Stimulated activated CD8-positive, alpha-beta memory T cell treated with anti-CD3 and anti-CD28 coated beads, Interleukin-15, amount 100 ng/mL, for 1 hour (primary cell): Measurements from ENCODE around the gene NAA60.
"Not testable (repeated sequence)": the region's sequence is repeated elsewhere in the genome, so short reads cannot be mapped to it uniquely, and the experiment has no call there.

Experiments used
- DNase-seq: peaks from one replicate; pipeline ENCODE4 v3.0.0-alpha.2; 2020; ENCODE audit warnings: low read depth

The NAA60 gene

DNA sequence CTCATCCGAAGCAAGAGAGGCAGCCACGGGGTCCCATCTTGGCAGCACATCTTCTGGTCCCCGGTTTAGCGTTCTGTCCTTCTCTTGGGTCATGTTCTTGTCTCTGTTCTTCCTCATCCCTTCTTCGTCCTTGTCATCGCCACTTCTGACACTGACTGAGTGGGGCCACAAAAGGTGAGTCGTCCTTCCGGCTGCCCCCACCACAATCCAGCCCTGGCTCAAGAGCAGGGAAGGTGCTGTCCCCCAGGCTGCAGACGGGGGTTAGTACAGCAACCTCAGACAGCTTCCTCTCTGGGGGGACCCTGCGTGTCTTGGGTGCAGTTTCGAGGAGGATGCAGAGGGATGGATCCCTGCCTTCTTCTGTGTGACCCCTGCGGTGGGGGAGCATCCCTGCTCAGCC lies 21.8 kb downstream of the NAA60 start:
- DNase-seq, result no peak

DNA sequence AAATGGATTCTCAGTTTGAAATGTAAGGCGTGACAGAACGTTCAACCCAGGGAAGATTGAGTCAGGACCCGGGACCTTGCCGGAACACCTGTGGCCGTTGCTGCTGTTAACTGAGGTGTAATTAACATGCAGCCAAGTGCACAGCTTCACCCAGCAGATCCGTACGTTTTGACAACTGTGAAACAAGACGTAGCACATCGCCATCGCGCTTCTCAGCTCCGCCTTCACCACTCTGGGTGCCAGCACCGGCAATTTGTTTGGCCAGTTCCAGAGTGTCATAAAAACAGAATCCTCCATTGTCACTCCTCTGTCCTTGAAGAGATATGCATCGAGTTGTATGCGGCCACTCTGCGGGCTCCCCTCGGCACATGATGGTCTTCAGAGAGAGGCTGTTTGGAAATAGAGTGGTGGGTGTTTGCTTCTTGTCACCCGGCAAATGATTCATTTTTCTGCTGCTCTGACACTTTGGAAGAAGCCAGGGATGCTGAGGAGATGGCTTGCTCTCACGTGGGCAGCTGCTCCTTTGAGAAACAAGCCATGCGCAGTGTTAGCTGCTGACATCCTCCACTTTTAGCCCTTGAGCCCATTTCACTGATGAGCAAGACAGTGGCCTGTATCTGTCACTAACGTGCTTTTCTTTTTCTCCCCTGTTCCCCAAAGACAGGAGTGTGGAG lies 22.6 kb downstream of the NAA60 start:
- DNase-seq, result no peak

DNA sequence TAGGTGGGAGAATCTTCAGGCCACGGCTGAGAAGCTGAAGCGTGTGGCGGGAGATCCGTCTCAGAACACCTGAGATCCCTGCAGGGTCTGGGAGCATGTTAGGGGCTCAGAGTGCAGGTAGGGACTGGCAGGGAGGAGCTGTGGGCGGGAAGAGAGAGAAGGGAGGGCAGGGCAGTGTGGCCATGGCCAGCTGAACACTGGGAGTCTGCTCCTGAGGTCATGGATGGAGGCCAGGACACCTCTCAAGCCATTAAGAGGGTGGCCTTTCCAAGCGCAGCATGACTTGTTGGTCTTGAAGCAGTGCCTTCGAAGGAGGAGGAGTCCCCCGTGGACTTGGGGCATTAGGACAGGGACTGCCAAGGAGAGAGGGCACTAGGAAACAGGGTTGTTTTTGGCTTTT lies 23.7 kb downstream of the NAA60 start:
- DNase-seq, result no peak

DNA sequence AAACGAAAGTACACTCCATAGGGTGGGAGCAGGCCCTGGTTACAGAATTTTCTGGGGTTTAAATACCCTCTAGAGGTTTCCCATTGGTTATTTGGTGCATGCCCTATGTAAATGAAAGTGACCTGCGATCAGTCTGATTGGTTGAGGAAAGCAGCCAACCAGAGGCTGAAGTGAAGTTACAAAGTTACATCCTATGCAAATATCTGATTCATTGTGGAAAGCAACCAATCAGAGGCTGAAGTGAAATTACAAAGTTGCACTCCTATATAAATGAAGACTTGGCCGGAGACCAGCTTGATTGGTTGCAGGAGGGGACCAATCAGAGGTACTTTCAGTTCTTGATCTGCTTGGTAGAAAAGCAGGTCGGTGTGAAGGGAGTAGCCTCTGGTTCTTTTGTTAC lies 24.4 kb downstream of the NAA60 start:
- no peak for DNase-seq

DNA sequence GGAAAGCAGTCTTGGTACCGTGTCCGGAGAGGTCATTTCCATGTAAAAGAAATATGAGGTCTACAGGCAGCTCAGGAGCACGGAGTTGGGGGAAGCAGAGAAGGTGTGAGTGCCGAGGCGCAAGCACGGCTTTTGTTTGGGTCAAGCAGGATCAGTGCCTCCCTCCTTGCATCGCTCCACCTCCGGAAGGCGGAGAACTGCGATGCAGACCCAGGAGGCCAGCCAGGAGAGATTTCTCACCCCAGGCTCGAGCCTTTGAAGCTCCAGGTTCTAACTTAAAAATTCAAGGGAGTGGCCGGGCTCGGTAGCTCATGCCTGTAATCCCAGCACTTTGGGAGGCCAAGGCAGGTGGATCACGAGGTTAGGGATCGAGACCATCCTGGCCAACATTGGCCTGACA lies 25.0 kb downstream of the NAA60 start:
- no peak for DNase-seq

DNA sequence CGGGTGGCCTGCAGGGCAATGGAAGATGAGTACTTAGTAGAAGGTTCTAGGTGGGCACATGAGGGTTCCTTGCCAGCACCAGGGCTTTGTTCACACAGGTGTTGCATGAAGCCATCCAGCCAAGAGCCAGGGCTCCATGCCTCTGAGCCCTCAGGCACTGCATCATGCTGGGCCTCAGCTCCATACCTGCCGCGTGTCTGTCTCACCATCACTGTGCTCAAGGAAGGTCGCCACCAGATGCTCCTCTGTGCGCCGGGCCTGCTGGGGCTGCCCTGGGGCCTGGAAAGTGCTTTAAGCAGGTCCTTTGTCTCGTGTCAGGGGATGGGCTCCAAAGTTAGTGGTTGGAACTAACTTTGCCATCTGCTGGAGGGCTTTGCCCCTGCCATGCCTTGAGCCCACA lies 26.3 kb downstream of the NAA60 start:
- DNase-seq, result no peak

DNA sequence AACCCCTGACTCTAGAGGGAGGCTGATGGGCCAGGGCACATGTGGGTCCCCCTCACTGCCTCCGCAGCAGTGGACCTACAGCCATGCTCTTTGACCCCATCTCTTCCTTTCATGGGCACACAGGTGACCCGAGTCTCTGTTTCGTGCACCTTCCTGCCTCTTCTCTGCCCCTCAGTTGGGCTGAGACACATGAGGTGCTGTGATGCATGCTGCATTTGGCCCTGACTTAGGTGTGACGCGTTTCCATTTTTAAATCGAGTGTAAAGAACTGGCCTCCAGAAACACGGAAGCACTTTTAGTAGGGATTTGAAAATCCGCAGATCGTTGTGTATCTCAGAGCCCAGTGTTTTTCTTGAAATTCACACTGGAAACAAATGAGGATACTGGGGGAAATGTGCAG lies 27.2 kb downstream of the NAA60 start:
- DNase-seq, result no peak

DNA sequence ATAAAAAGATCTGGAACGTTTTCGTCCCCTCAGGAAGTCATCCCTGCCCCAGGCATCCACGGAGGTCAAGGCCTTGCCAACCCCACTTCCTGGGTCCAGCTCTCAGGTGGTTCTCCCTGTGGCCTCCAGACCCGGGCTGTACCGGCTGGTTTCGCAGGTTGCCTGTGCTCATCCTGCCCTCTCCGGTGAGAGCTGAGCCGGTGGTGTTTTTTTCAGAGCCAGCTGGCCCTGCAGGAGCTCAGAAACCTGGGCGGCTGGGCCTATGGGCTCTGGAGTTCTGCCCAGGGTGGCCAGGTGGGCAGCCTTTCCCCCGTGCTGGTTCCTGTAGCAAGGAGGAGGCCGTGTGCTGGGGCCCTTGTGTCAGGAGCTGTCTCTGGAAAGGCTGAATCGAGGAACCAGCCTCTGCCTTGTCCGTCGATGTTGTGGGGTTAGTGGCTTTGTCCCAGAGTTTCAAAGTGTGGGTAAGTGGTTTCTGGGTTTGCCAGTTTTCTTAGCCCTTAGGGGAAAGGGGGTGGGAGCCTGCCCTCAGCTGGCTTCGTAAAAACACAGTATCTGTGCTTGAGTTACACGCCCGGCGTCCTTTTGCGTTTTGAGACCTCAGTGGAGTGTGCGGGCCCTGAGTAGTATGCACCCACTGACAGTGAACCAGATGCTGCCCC lies 28.2 kb downstream of the NAA60 start:
- DNase-seq, result no peak

DNA sequence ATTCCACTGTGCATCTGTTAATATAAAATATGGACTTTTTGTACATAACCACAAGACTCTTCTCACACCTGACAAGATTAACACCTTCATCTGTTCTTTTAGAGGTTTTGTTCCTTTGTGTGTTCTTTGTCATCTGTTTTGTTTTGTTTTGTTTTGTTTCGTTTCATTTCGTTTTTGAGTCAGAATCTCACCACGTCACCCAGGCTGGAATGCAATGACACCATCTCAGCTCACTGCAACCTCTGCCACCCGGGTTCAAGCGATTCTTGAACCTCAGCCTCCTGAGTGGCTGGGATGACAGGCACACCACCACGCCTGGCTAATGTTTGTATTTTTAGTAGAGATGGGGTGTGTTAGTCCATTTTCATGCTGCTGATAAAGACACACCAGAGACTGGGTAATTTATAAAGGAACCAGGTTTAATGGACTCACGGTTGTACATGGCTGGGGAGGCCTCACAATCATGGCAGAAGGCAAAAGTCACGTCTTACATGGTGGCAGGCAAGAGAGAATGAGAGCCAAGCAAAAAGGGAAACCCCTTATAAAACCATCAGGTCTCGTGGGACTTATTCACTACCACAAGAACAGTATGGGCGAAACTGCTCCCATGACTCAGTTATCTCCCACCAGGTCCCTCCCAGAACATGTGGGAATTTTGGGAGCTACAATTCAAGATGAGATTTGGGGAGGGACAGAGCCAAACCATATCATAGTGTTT lies 29.6 kb downstream of the NAA60 start:
- DNase-seq, result no peak

DNA sequence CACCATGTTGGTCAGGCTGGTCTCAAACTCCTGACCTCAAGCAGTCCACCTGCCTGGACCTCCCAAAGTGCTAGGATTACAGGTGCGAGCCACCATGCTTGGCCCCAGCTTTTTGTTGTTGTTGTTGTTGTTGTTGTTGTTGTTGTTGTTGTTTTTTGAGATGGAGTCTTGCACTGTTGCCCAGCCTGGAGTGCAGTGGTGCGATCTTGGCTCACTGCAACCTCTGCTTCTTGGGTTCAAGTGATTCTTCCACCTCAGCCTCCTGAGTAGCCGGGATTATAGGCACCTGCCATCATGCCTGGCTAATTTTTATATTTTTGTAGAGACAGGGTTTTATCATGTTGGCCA lies 30.1 kb downstream of the NAA60 start:
- DNase-seq, result not testable (repeated sequence)

DNA sequence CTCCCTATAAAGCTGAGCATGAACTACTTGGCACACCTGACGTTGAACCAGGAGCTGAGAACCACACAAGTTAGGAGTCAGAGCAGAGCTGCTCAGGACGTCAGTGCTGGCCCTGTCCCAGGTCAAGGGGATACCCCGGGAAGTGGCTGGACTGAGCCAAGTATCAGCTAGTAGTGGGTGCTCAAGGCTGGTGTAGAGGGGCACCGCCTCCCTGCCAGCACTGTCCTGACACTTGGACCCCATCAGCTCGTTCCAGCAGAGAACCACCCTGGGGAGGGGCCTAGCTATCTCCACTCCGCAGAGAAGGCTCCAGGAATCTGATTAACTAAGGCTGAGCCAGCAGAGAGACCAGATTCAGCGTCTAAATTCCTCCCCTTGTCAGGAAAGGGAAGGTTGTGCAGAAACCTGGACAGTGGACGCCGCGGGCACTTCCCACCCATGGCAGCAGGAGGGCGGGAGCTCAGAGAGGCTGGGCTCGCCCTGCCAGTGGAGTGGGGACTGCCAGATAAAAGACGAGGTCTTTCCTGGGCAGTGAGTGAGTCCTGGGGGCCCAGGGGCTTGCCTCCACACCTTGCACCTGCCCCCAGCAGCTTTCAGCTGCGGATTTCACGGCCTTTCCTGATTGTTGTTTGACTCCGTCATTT lies 30.8 kb downstream of the NAA60 start:
- no peak for DNase-seq

DNA sequence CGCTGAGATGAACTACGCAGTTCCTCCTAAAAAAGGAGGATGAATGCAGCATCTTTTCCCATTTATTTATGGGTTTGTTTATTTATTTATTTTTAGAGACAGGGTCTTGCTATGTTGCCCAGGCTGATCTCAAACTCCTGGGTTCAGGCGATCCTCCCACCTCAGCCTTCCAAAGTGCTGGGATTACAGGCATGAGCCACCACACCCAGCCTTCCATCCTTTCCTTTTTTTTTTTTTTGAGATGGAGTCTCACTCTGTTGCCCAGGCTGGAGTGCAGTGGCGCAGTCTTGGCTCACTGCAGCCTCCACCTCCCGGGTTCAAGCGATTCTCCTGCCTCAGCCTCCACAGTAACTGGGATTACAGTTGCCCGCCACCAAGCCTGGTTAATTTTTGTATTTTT lies 31.4 kb downstream of the NAA60 start:
- DNase-seq, result not testable (repeated sequence)

DNA sequence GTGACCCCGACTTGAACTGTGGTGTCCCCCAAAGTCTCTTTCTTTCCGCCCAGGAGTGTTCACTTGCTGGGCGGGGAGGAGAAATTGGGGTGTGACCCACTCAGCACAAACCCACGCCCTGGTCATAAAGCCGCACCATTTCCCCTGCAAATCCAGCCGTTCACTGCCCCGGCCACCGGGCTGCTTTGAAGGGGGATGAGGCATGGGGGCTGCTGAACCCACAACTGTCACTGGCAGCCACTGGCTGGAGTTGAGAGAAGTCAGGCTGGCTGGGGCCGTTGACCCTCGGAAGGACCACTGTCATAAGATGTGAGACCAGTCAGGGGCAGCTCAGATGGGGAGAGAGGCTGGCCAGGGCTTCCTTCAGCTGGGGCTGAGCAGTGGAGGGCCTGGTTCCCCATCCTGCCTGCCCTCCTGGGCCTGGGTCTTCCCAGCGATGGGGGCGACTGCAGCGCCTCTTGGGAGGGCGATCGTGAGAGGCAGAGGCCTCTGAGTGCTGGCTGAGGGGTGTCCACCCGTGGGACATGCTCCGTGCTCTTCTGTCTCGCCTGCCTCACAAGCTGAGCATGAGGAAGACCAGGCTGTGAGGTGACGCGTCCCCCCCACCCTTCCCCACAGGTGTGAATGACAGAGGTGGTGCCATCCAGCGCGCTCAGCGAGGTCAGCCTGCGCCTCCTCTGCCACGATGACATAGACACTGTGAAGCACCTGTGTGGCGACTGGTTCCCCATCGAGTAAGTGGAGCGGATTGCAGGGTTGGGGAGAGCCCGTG lies 32.3 kb downstream of the NAA60 start:
- DNase-seq, result no peak

DNA sequence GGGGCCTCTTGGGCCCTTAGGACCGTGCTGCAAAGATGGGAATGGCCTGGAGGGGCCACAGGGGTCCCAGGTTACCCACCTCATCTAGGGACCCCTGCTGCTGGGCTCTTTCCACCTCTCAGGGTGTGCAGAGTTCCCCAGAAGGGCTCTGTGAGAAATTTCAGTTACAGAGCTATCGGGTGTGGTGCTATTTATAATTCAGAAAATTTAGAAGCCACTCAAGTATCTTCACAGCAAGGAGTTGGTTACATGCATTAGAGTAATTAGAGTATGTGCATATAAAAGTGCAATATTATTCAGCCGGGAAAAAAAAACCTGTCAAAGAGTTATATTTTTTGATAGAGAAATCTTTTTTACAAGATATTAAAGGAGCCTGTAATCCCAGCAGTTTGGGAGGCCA lies 32.9 kb downstream of the NAA60 start:
- no peak for DNase-seq

DNA sequence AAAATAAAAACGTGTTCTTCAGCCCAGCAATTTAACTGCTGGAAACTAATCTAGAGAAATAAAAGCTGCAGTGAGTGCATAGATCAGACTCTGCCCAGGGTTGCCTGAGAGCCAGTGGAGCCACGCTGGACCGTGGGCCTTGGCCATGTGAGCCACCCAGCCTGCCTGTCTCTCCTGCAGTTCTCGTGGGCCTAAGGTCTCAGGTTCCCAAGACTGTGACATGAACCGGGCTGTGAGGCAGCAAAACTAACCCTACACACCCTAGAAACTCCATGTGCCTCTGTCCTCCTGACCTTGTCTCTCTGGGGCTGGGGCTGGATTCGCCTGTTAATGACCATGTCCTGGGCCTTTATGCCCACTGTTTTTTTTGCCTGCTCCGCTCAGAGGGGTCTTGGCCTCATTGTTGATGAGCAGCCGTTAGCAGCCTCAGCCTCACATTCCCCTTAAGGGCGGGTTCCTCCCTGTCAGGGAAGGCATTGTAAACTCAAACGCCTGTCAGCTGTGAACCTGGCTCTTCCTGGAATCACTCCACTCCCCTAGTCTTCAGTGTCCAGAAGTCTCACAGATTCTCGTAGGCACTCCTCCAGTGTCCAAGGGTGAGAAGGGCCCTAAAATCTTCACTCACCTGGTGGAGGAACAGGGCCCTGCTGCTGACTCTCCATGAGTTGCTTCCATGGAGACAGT lies 34.9 kb downstream of the NAA60 start:
- DNase-seq, result no peak

DNA sequence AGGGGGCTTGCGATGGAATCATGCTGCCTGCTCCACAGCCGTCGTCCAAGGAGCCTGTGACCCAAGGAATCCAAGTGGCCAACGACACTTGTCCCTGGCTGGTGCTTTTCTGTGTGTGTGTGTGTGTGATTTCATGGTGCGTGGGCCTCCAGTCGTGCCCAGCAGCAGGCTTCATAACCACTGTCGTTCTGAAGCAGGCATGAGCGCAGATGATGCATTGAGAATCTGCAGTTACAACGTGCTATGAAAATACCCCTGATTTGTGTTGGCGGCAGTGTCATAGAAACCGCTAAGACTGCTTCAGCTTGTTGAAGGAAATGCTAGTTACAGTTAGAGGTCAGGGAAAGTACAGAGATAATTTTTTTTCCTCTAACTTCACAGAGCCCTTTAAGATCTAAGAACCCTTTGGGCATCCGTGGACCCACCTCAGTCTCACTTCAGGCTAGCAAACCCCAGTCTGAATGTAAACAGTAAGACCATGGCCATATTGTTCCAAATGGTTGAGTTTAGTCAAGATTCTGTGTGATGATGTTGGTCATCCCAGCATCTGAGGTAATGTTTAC lies 36.3 kb downstream of the NAA60 start:
- no peak for DNase-seq

DNA sequence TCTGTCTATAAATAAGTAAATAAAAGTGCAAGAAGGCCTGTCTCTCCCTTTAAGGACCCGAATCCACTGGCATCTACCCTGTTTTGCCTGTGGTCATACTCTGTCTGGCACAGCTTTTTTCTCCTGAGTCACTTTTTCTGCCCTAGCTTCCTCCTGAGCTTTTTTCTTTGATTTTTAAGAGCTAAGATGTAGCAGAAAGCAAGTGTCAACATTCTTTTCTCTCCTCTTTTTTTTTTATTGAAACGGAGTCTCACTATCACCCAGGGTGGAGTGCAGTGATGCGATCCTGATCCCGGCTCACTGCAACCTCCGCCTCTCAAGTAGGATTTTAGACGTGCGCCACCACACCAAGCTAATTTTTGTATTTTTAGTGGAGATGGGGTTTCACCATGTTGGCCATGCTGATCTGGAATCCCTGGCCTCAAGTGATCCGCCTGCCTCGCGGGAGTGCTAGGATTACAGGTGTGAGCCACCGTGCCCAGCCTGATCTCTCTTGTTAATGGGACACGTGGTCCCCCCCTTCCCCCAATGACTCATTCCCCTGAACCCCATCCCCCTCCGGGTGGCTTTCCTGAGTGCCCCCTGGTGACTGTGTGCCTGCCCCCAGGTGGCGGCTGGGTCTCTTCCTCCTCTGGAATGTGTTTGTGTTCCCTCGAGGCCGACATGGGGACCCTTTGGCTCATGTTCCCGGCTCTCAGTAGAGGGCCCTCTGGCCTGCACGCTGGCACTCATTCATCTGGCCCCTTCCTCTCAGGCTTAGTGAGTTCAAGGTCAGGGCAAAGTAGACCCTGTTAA lies 37.6 kb downstream of the NAA60 start:
- no peak for DNase-seq

DNA sequence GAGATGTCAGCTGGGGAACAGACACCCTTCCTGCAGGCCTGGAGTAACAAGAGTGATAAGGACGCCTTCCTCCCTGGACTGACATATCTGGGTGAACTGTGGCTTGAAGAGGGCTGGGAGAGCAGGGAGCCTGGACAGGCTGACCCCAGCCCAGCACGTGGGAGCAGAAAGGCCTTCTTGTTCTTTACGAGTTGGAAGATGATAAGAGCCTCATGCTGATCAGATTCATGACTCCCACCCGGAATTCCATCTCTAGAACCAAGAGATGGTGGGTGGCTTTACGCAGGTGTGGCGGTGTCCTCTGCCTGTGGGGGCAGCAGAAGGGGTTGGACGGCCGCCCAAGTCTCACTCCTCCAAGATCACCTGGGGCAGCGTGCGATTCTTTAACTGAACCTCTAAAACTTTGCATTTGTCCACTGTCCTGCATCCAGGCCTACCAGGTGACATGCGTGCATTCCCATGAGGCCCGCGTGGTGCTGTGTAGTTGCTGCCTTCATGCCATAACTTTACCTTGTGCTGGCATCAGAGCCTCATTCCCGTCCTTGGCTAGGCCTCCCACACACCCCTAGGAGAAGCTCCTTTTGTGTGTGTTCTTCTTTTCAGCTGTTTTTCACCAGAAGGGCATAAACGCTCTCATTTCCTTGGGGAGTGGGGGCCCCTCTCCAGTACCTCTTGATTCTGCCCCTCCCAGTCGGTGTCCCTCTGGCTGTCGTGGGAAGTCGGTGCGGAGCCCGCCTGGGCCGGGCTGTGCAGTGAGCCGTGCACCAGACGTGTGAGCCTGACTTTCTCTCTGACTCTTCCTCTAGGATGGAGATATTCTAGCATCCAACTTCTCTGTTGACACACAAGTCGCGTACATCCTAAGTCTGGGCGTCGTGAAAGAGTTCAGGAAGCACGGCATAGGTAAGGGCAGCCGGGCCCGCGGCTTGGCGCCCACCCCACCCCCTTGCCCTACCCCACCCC lies 38.5 kb downstream of the NAA60 start:
- DNase-seq, result no peak

DNA sequence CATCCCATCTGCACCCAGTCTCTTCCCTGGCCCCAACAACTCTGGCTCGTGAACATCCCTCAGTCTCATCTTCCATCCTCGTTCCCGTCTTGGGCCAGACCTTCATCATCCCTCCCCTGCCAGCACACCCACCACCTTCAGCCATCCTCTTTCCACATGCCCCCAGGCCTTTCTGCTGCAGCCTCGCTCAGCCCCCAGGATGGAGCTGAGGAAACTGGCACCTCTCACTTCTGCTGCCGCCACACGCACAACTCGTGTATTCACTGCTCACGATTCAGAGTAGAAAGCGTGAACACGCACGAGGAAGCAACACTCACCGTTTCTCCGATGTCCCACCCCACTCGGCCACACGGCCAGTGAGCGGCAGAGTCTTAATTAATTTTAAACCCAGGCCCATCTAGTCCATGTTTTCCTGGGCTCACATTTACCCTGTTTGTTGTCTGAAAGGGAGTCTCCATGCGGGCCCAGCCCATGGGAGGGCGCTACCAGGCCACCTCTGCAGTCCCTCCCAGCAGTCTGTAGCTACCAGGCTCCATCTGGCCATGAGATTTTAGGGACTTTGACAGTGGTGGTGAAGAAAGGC lies 39.3 kb downstream of the NAA60 start:
- DNase-seq, result no peak
